Cardiac muscle cell (in vitro differentiated cells and primary cell): ENCODE data around the gene SH2D6. TPM values are rescaled to one million over a fixed set of nuclear protein-coding genes. Genes with fewer than 3 reads are reported as not detected.
"Not testable (repeated sequence)": the region's sequence is repeated elsewhere in the genome, so short reads cannot be mapped to it uniquely, and the experiment has no call there.

Experiments
- DNase-seq, 2 donors: peaks; one replicate each; pipeline versions ENCODE4 v3.0.0 to v3.0.0-alpha.2; 2010 to 2017; ENCODE audit warnings: low read depth in 1 of 2, low spot score in 1 of 2
- H3K27ac ChIP-seq: fragments of 200-600 bp; sonication (generic); 2 replicates; pipeline ENCODE4 v1.5.1; 2016
- H3K27me3 ChIP-seq: fragments of 200-600 bp; sonication (generic); 2 replicates; pipeline ENCODE4 v1.6.0; 2016; ENCODE audit warnings: control low read depth
- H3K36me3 ChIP-seq: fragments of 200-600 bp; sonication (generic); 2 replicates; pipeline ENCODE4 v1.5.1; 2016; ENCODE audit warnings: control low read depth
- H3K4me1 ChIP-seq: fragments of 200-600 bp; sonication (generic); 2 replicates; pipeline ENCODE4 v1.8.1; 2017; ENCODE audit warnings: low read depth, mild to moderate bottlenecking, mixed run types
- H3K4me3 ChIP-seq: fragments of 200-600 bp; sonication (generic); 2 replicates; pipeline ENCODE4 v1.5.1; 2016; ENCODE audit warnings: mild to moderate bottlenecking
- H3K9me3 ChIP-seq: fragments of 200-600 bp; sonication (generic); 2 replicates; pipeline ENCODE4 v1.5.1; 2017; ENCODE audit warnings: low read depth, mild to moderate bottlenecking, control low read depth
- CTCF ChIP-seq: IDR thresholded peaks from 2 replicates; pipeline ENCODE4 v1.5.1; 2012; ENCODE audit warnings: low read depth, mild to moderate bottlenecking, low read length
- polyA plus RNA-seq: library from polyadenylated mRNA; unstranded; fragments of >200 nt; fragmentation: Nextera tagmentation; extraction: Ambion mirVana; gene quantifications from 2 replicates; pipeline ENCODE4 v1.2.1, GENCODE V29; 2016
- total RNA-seq: library from RNA; depleted of rRNA; stranded (reverse); fragments of >200 nt; gene quantifications from 2 replicates; pipeline ENCODE4 v1.2.3, GENCODE V29; 2016

Gene SH2D6
- total and polyA plus RNA-seq, 2 experiments from 2014 or later: not detected

GRCh38 chr2:85377083-85377482, 41.4 kb upstream of the SH2D6 start:
- H3K9me3 ChIP-seq: no peaks in the 10 kb centered on the region
- H3K4me1 ChIP-seq: no peaks in the 10 kb centered on the region
- peaks cover 10% of the 10 kb centered on the region for H3K36me3 ChIP-seq
- no peaks in the 10 kb centered on the region for H3K27me3 ChIP-seq
- no peak for TF ChIP-seq CTCF
- DNase-seq: no peak
- no peak overlapping the region for H3K27ac ChIP-seq
- no peak overlapping the region for H3K4me3 ChIP-seq

- Histone ChIP-seq H3K27ac (no peak overlapping the region), H3K4me1 (no peaks in the 10 kb centered on the region), H3K4me3 (no peak overlapping the region), H3K9me3 (no peaks in the 10 kb centered on the region), H3K27me3 (no peaks in the 10 kb centered on the region), H3K36me3 (peaks cover 10% of the 10 kb centered on the region)
- no peak for TF ChIP-seq CTCF
- no peak for DNase-seq
Measured at GRCh38 chr2:85378257-85378656, 40.3 kb upstream of the SH2D6 start.

- Histone ChIP-seq H3K27ac (no peak overlapping the region), H3K27me3 (no peaks in the 10 kb centered on the region), H3K4me3 (no peak overlapping the region), H3K4me1 (no peaks in the 10 kb centered on the region), H3K36me3 (peaks cover 10% of the 10 kb centered on the region), H3K9me3 (no peaks in the 10 kb centered on the region)
- TF ChIP-seq CTCF: no peak
- DNase-seq: no peak
Measured at GRCh38 chr2:85380048-85380447, 38.5 kb upstream of the SH2D6 start.

GRCh38 chr2:85383151-85383550, 35.4 kb upstream of the SH2D6 start:
- not testable (repeated sequence) for DNase-seq, H3K27ac ChIP-seq, H3K9me3 ChIP-seq, H3K27me3 ChIP-seq, H3K4me3 ChIP-seq, H3K4me1 ChIP-seq, H3K36me3 ChIP-seq

GRCh38 chr2:85383850-85384249, 34.7 kb upstream of the SH2D6 start:
- H3K4me3 ChIP-seq: no peak overlapping the region
- DNase-seq: no peak
- no peaks in the 10 kb centered on the region for H3K4me1 ChIP-seq
- H3K27ac ChIP-seq: no peak overlapping the region
- H3K36me3 ChIP-seq: peaks cover 7% of the 10 kb centered on the region
- no peaks in the 10 kb centered on the region for H3K9me3 ChIP-seq
- no peaks in the 10 kb centered on the region for H3K27me3 ChIP-seq
- TF ChIP-seq CTCF: no peak

- Histone ChIP-seq H3K4me1 (no peaks in the 10 kb centered on the region), H3K9me3 (no peaks in the 10 kb centered on the region), H3K4me3 (no peak overlapping the region), H3K36me3 (peaks cover 4% of the 10 kb centered on the region), H3K27ac (no peak overlapping the region), H3K27me3 (no peaks in the 10 kb centered on the region)
- no peak for DNase-seq
- TF ChIP-seq CTCF: no peak
Measured at GRCh38 chr2:85385746-85386145, 32.8 kb upstream of the SH2D6 start.
